ENCODE results near the gene CCDC66.

DNA sequence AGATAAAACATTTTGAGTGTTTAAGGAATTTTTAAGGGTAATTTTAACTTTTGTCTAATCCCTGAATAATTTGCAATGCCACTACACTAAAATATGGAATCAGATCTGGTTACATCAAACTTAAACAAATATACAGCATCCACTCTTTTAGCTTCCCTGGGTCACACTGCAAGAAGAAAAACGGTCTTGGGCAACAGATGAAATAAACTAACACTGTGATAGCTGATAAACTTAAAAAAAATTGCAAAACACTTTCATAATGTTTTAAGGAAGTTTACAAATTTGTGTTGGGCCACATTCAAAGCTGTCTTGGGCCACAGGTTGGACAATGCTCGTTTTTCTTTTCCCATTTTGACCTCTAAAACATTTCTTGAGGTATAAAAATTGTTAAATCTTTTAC is 34.3 kb downstream of the CCDC66 start:
- TF ChIP-seq JUND (IDR thresholded peaks at IDR 0.05; ENCODE audit: low read length) = no peak
- TF ChIP-seq CREB1 (IDR thresholded peaks at IDR 0.05) = no peak
- TF ChIP-seq, protein P1, sequence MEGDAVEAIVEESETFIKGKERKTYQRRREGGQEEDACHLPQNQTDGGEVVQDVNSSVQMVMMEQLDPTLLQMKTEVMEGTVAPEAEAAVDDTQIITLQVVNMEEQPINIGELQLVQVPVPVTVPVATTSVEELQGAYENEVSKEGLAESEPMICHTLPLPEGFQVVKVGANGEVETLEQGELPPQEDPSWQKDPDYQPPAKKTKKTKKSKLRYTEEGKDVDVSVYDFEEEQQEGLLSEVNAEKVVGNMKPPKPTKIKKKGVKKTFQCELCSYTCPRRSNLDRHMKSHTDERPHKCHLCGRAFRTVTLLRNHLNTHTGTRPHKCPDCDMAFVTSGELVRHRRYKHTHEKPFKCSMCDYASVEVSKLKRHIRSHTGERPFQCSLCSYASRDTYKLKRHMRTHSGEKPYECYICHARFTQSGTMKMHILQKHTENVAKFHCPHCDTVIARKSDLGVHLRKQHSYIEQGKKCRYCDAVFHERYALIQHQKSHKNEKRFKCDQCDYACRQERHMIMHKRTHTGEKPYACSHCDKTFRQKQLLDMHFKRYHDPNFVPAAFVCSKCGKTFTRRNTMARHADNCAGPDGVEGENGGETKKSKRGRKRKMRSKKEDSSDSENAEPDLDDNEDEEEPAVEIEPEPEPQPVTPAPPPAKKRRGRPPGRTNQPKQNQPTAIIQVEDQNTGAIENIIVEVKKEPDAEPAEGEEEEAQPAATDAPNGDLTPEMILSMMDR (IDR thresholded peaks at IDR 0.05; ENCODE audit: control extremely low read depth in 1 of 3, insufficient read depth in 1 of 3, low read depth in 1 of 3, low read length in 3 of 3) = no peak
- no peak for TF ChIP-seq YY1 (IDR thresholded peaks at IDR 0.05; ENCODE audit: low read depth, low read length)
- TF ChIP-seq, protein P2, sequence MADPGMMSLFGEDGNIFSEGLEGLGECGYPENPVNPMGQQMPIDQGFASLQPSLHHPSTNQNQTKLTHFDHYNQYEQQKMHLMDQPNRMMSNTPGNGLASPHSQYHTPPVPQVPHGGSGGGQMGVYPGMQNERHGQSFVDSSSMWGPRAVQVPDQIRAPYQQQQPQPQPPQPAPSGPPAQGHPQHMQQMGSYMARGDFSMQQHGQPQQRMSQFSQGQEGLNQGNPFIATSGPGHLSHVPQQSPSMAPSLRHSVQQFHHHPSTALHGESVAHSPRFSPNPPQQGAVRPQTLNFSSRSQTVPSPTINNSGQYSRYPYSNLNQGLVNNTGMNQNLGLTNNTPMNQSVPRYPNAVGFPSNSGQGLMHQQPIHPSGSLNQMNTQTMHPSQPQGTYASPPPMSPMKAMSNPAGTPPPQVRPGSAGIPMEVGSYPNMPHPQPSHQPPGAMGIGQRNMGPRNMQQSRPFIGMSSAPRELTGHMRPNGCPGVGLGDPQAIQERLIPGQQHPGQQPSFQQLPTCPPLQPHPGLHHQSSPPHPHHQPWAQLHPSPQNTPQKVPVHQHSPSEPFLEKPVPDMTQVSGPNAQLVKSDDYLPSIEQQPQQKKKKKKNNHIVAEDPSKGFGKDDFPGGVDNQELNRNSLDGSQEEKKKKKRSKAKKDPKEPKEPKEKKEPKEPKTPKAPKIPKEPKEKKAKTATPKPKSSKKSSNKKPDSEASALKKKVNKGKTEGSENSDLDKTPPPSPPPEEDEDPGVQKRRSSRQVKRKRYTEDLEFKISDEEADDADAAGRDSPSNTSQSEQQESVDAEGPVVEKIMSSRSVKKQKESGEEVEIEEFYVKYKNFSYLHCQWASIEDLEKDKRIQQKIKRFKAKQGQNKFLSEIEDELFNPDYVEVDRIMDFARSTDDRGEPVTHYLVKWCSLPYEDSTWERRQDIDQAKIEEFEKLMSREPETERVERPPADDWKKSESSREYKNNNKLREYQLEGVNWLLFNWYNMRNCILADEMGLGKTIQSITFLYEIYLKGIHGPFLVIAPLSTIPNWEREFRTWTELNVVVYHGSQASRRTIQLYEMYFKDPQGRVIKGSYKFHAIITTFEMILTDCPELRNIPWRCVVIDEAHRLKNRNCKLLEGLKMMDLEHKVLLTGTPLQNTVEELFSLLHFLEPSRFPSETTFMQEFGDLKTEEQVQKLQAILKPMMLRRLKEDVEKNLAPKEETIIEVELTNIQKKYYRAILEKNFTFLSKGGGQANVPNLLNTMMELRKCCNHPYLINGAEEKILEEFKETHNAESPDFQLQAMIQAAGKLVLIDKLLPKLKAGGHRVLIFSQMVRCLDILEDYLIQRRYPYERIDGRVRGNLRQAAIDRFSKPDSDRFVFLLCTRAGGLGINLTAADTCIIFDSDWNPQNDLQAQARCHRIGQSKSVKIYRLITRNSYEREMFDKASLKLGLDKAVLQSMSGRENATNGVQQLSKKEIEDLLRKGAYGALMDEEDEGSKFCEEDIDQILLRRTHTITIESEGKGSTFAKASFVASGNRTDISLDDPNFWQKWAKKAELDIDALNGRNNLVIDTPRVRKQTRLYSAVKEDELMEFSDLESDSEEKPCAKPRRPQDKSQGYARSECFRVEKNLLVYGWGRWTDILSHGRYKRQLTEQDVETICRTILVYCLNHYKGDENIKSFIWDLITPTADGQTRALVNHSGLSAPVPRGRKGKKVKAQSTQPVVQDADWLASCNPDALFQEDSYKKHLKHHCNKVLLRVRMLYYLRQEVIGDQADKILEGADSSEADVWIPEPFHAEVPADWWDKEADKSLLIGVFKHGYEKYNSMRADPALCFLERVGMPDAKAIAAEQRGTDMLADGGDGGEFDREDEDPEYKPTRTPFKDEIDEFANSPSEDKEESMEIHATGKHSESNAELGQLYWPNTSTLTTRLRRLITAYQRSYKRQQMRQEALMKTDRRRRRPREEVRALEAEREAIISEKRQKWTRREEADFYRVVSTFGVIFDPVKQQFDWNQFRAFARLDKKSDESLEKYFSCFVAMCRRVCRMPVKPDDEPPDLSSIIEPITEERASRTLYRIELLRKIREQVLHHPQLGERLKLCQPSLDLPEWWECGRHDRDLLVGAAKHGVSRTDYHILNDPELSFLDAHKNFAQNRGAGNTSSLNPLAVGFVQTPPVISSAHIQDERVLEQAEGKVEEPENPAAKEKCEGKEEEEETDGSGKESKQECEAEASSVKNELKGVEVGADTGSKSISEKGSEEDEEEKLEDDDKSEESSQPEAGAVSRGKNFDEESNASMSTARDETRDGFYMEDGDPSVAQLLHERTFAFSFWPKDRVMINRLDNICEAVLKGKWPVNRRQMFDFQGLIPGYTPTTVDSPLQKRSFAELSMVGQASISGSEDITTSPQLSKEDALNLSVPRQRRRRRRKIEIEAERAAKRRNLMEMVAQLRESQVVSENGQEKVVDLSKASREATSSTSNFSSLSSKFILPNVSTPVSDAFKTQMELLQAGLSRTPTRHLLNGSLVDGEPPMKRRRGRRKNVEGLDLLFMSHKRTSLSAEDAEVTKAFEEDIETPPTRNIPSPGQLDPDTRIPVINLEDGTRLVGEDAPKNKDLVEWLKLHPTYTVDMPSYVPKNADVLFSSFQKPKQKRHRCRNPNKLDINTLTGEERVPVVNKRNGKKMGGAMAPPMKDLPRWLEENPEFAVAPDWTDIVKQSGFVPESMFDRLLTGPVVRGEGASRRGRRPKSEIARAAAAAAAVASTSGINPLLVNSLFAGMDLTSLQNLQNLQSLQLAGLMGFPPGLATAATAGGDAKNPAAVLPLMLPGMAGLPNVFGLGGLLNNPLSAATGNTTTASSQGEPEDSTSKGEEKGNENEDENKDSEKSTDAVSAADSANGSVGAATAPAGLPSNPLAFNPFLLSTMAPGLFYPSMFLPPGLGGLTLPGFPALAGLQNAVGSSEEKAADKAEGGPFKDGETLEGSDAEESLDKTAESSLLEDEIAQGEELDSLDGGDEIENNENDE (IDR thresholded peaks at IDR 0.05; ENCODE audit: insufficient replicate concordance, low read length) = no peak
- no peak for TF ChIP-seq SIRT6 (IDR thresholded peaks at IDR 0.05; ENCODE audit: low read length)
- no peak for TF ChIP-seq POLR2A (IDR thresholded peaks at IDR 0.05; ENCODE audit: control extremely low read depth in 1 of 2, low read depth in 2 of 2, low read length in 2 of 2)
- no peak for TF ChIP-seq RAD21 (IDR thresholded peaks at IDR 0.05 in 1 of 2, conservative IDR thresholded peaks at IDR 0.05 in 1 of 2; ENCODE audit: low read depth in 2 of 2, low read length in 2 of 2)
